VCaP (cell line): ENCODE data around the gene TMEM131L.

ENCODE experiments used
- H3K27ac ChIP-seq: fragments of 450-650 bp; 2 replicates; pipeline ENCODE4 v1.5.1; 2017
- CTCF ChIP-seq: fragments of 450-650 bp; conservative IDR thresholded peaks from 2 replicates; pipeline ENCODE4 v1.5.1; 2017; ENCODE audit warnings: mild to moderate bottlenecking, moderate library complexity

The TMEM131L gene

GRCh38 chr4:153474251-153474650, 8.1 kb downstream of the TMEM131L start:
- H3K27ac ChIP-seq: no peak overlapping the region
- no peak for TF ChIP-seq CTCF

- no peak overlapping the region for H3K27ac ChIP-seq
- no peak for TF ChIP-seq CTCF
Observed at GRCh38 chr4:153476829-153477574, 10.8 kb downstream of the TMEM131L start.

- TF ChIP-seq CTCF: no peak
- H3K27ac ChIP-seq: no peak overlapping the region
Observed at GRCh38 chr4:153479101-153479500, 12.9 kb downstream of the TMEM131L start.

GRCh38 chr4:153480704-153481103, 14.5 kb downstream of the TMEM131L start:
- TF ChIP-seq CTCF: no peak
- no peak overlapping the region for H3K27ac ChIP-seq

GRCh38 chr4:153481478-153481877, 15.3 kb downstream of the TMEM131L start:
- TF ChIP-seq CTCF: no peak
- no peak overlapping the region for H3K27ac ChIP-seq

- no peak for TF ChIP-seq CTCF
- H3K27ac ChIP-seq: no peak overlapping the region
Observed at GRCh38 chr4:153483432-153484418, 17.6 kb downstream of the TMEM131L start.

GRCh38 chr4:153485359-153485758, 19.2 kb downstream of the TMEM131L start:
- TF ChIP-seq CTCF: no peak
- H3K27ac ChIP-seq: no peak overlapping the region
